CD14-positive monocyte (primary cell): ENCODE data around the gene ANKRD23. TPM values are rescaled to one million over a fixed set of nuclear protein-coding genes. Genes with fewer than 3 reads are reported as not detected.

Experiments used
- DNase-seq, 3 donors: peaks; one replicate each; pipeline ENCODE4 v3.0.0-alpha.2; 2011 to 2022
- H2AFZ ChIP-seq: 2 replicates; pipeline ENCODE4 v1.6.0; 2012; ENCODE audit warnings: mild to moderate bottlenecking, low read depth, low read length, inconsistent platforms; ENCODE audit not compliant: insufficient read depth, poor library complexity, severe bottlenecking
- H3K27ac ChIP-seq, 2 donors: 1 replicate in 1 of 2; 2 replicates in 1 of 2; pipeline ENCODE4 v1.5.1; 2012 to 2013; ENCODE audit warnings: low read length in 2 of 2, control low read depth in 1 of 2, inconsistent platforms in 1 of 2, low read depth in 1 of 2, mild to moderate bottlenecking in 1 of 2
- H3K27me3 ChIP-seq, 2 donors: one replicate each; pipeline versions ENCODE4 v1.6.0 to v1.6.1; 2011 to 2013; ENCODE audit warnings: low read length in 2 of 2; ENCODE audit not compliant: control insufficient read depth in 2 of 2, insufficient read depth in 2 of 2
- H3K36me3 ChIP-seq, 2 donors: replicated peaks in 1 of 2; 1 replicate in 1 of 2; 2 replicates in 1 of 2; pipeline versions ENCODE4 v1.5.1 to v1.6.1; 2012 to 2013; ENCODE audit warnings: low read length in 2 of 2, control low read depth in 1 of 2, inconsistent platforms in 1 of 2, mild to moderate bottlenecking in 1 of 2; ENCODE audit not compliant: insufficient read depth in 2 of 2, control insufficient read depth in 1 of 2
- H3K4me1 ChIP-seq, 2 donors: 1 replicate in 1 of 2; 2 replicates in 1 of 2; pipeline versions ENCODE4 v1.5.1 to v1.6.1; 2012 to 2013; ENCODE audit warnings: low read length in 2 of 2, control low read depth in 1 of 2, inconsistent platforms in 1 of 2, mild to moderate bottlenecking in 1 of 2, moderate library complexity in 1 of 2; ENCODE audit not compliant: insufficient read depth in 2 of 2, control insufficient read depth in 1 of 2
- H3K4me2 ChIP-seq: replicated peaks from 2 replicates; pipeline ENCODE3; 2012; ENCODE audit warnings: low read length, moderate library complexity, mild to moderate bottlenecking; ENCODE audit not compliant: poor library complexity, severe bottlenecking; ENCODE audit errors: extremely low read depth
- H3K4me3 ChIP-seq, 3 experiments: fragments of 200-600 bp in 1 of 3; sonication (generic) in 1 of 3; replicated peaks in 1 of 3; 1 replicate in 2 of 3; 2 replicates in 1 of 3; pipeline ENCODE4 v1.5.1; 2011 to 2013; ENCODE audit warnings: low read length in 3 of 3, mild to moderate bottlenecking in 3 of 3, control low read depth in 2 of 3, low read depth in 2 of 3, inconsistent platforms in 1 of 3, moderate library complexity in 1 of 3
- H3K79me2 ChIP-seq: 2 replicates; pipeline ENCODE4 v1.6.0; 2012; ENCODE audit warnings: mild to moderate bottlenecking, control low read depth, inconsistent platforms, low read length, moderate library complexity; ENCODE audit not compliant: insufficient read depth
- H3K9ac ChIP-seq: 2 replicates; pipeline ENCODE4 v1.6.0; 2017; ENCODE audit warnings: low read length, mild to moderate bottlenecking; ENCODE audit not compliant: insufficient read depth, poor library complexity, severe bottlenecking
- H3K9me3 ChIP-seq, 2 donors: replicated peaks in 1 of 2; 1 replicate in 1 of 2; 2 replicates in 1 of 2; pipeline versions ENCODE4 v1.5.1 to v1.6.1; 2012 to 2013; ENCODE audit warnings: low read length in 2 of 2, control low read depth in 1 of 2; ENCODE audit not compliant: control insufficient read depth in 1 of 2, insufficient read depth in 1 of 2
- H4K20me1 ChIP-seq: 2 replicates; pipeline ENCODE4 v1.6.0; 2012; ENCODE audit warnings: mild to moderate bottlenecking, low read length, control low read depth, moderate library complexity; ENCODE audit not compliant: insufficient read depth
- H3K27ac Mint-ChIP-seq, 7 donors: one replicate each; pipeline ENCODE4 v1.8.0; 2020; ENCODE audit warnings: mild to moderate bottlenecking in 7 of 7, mixed read lengths in 7 of 7, moderate library complexity in 6 of 7, inconsistent platforms in 2 of 7
- H3K27me3 Mint-ChIP-seq, 3 donors: one replicate each; pipeline ENCODE4 v1.8.0; 2021 to 2022; ENCODE audit warnings: low read depth in 3 of 3, mild to moderate bottlenecking in 3 of 3, mixed read lengths in 3 of 3, moderate library complexity in 3 of 3, inconsistent platforms in 1 of 3
- H3K36me3 Mint-ChIP-seq, 2 donors: one replicate each; pipeline ENCODE4 v1.8.0; 2020; ENCODE audit warnings: mixed read lengths in 2 of 2, inconsistent platforms in 1 of 2, mild to moderate bottlenecking in 1 of 2
- H3K4me1 Mint-ChIP-seq: one replicate; pipeline ENCODE4 v1.8.0; 2020; ENCODE audit warnings: mild to moderate bottlenecking, mixed read lengths
- H3K4me3 Mint-ChIP-seq, 2 donors: one replicate each; pipeline ENCODE4 v1.8.0; 2020; ENCODE audit warnings: mild to moderate bottlenecking in 2 of 2, mixed read lengths in 2 of 2, moderate library complexity in 1 of 2
- H3K9me3 Mint-ChIP-seq, 7 donors: one replicate each; pipeline ENCODE4 v1.8.0; 2020 to 2022; ENCODE audit warnings: mixed read lengths in 7 of 7, mild to moderate bottlenecking in 6 of 7, moderate library complexity in 6 of 7, inconsistent platforms in 2 of 7
- CTCF ChIP-seq: fragments of 200-600 bp; IDR thresholded peaks from one replicate; pipeline ENCODE4 v1.8.0; 2022; ENCODE audit warnings: antibody characterized with exemption, mild to moderate bottlenecking
- WGBS: methylation state at CpG from one replicate; pipeline ENCODE4 v1.1.5; 2013; ENCODE audit warnings: missing lambda C conversion rate; ENCODE audit not compliant: insufficient coverage; 5-methylcytosine and 5-hydroxymethylcytosine counted together
- intact Hi-C, 2 donors: fragments of 100-400 bp; cut with micrococcal nuclease; formaldehyde crosslinking; loops; one replicate each; pipeline versions ENCODE4 v1.15.0 to v1.15.1; 2023
- polyA plus RNA-seq, 3 donors: library from polyadenylated mRNA; depleted of rRNA in 1 of 3; unstranded in 2 of 3; stranded (reverse) in 1 of 3; fragments of 300-500 nt in 2 of 3; fragments of >200 nt in 1 of 3; fragmentation: Illumina TruSeq in 2 of 3; gene quantifications; 1 replicate in 2 of 3; 2 replicates in 1 of 3; pipeline ENCODE4 v1.2.3, GENCODE V29; 2012 to 2021

Gene ANKRD23
- polyA plus RNA-seq, 3 donors = 1.4 TPM; not detected in 2

GRCh38 chr2:96835830-96836229 is 8.0 kb downstream of the ANKRD23 start:
- WGBS = no CpG with 5 or more reads among the region's 4 CpGs
- Histone ChIP-seq H2AFZ (no peak overlapping the region), H3K4me3 (no peak overlapping the region), H3K4me2 (no peak overlapping the region), H4K20me1 (no peaks in the 10 kb centered on the region), H3K36me3 (peaks cover 34 to 50% of the 10 kb centered on the region in 2 donors), H3K27me3 (no peaks in the 10 kb centered on the region), H3K4me1 (peaks cover 6 to 12% of the 10 kb centered on the region in 2 donors), H3K9me3 (no peaks in the 10 kb centered on the region), H3K79me2 (no peaks in the 10 kb centered on the region), H3K27ac (no peak overlapping the region), H3K9ac (no peak overlapping the region)
- no peak overlapping the region for H3K27ac Mint-ChIP-seq
- H3K4me3 Mint-ChIP-seq = no peak overlapping the region
- H3K36me3 Mint-ChIP-seq = peaks cover 45 to 54% of the 10 kb centered on the region in 2 donors
- DNase-seq = no peak
- H3K9me3 Mint-ChIP-seq = no peaks in the 10 kb centered on the region
- intact Hi-C loops = no loop called here
- H3K27me3 Mint-ChIP-seq = peaks cover 0 to 2% (median 1%) of the 10 kb centered on the region in 3 donors
- H3K4me1 Mint-ChIP-seq = peaks cover 13% of the 10 kb centered on the region
- no peak for TF ChIP-seq CTCF

GRCh38 chr2:96832754-96833507 is 10.9 kb downstream of the ANKRD23 start:
- peaks cover 0 to 2% (median 1%) of the 10 kb centered on the region in 3 donors for H3K27me3 Mint-ChIP-seq
- H4K20me1 ChIP-seq = no peaks in the 10 kb centered on the region
- no peak overlapping the region for H3K4me3 ChIP-seq
- no peaks in the 10 kb centered on the region for H3K9me3 Mint-ChIP-seq
- no peaks in the 10 kb centered on the region for H3K9me3 ChIP-seq
- intact Hi-C loops = no loop called here
- H3K27me3 ChIP-seq = no peaks in the 10 kb centered on the region
- H3K79me2 ChIP-seq = no peaks in the 10 kb centered on the region
- no peaks in the 10 kb centered on the region for H3K4me1 ChIP-seq
- no peak overlapping the region for H3K4me2 ChIP-seq
- no peak overlapping the region for H3K4me3 Mint-ChIP-seq
- 97% methylated on average over 11 of the region's 18 CpGs for WGBS
- H3K9ac ChIP-seq = no peak overlapping the region
- peaks cover 63 to 74% of the 10 kb centered on the region in 2 donors for H3K36me3 ChIP-seq
- no peaks in the 10 kb centered on the region for H3K4me1 Mint-ChIP-seq
- no peak for TF ChIP-seq CTCF
- no peak overlapping the region for H2AFZ ChIP-seq
- DNase-seq = no peak
- no peak overlapping the region for H3K27ac ChIP-seq
- H3K36me3 Mint-ChIP-seq = peaks cover 69 to 83% of the 10 kb centered on the region in 2 donors
- peak overlapping the region in 2 of 7 donors; percentile 59 to 89 for H3K27ac Mint-ChIP-seq
